Lung (tissue), 12 donors: Measurements from ENCODE around the gene RFX1. TPM values are rescaled to one million over a fixed set of nuclear protein-coding genes. Genes with fewer than 3 reads are reported as not detected.
"Not testable (repeated sequence)": the region's sequence is repeated elsewhere in the genome, so short reads cannot be mapped to it uniquely, and the experiment has no call there.

Source experiments
- ATAC-seq: fragments of 200-7000 bp; cut with Tn5 transposase; one replicate; pipeline ENCODE4 v1.9.1; 2020; ENCODE audit warnings: moderate number of reproducible peaks; ENCODE audit not compliant: insufficient read depth, low FRiP score
- DNase-seq, 3 donors: peaks; one replicate each; pipeline ENCODE4 v3.0.0-alpha.2; 2013 to 2017
- H3K27ac ChIP-seq, 2 donors: one replicate each; pipeline ENCODE4 v1.5.1; 2013; ENCODE audit warnings: mild to moderate bottlenecking in 2 of 2, moderate library complexity in 2 of 2, control low read depth in 1 of 2, inconsistent platforms in 1 of 2, low read depth in 1 of 2, low read length in 1 of 2
- H3K27me3 ChIP-seq, 3 donors: one replicate each; pipeline ENCODE4 v1.5.1; 2013; ENCODE audit warnings: low read length in 2 of 3; ENCODE audit not compliant: control insufficient read depth in 3 of 3, insufficient read depth in 3 of 3
- H3K36me3 ChIP-seq, 4 donors: one replicate each; pipeline ENCODE4 v1.5.1; 2013; ENCODE audit warnings: low read length in 4 of 4, mild to moderate bottlenecking in 1 of 4, moderate library complexity in 1 of 4; ENCODE audit not compliant: control insufficient read depth in 4 of 4, insufficient read depth in 4 of 4
- H3K4me1 ChIP-seq, 5 donors: one replicate each; pipeline ENCODE4 v1.5.1; 2013; ENCODE audit warnings: low read length in 5 of 5, mild to moderate bottlenecking in 2 of 5, moderate library complexity in 1 of 5; ENCODE audit not compliant: control insufficient read depth in 5 of 5, insufficient read depth in 5 of 5
- H3K4me3 ChIP-seq: one replicate; pipeline ENCODE4 v1.5.1; 2013; ENCODE audit warnings: mild to moderate bottlenecking, control low read depth, moderate library complexity
- H3K9ac ChIP-seq, 2 donors: one replicate each; pipeline ENCODE4 v1.5.1; 2013; ENCODE audit warnings: low read length in 2 of 2, control low read depth in 1 of 2; ENCODE audit not compliant: insufficient read depth in 1 of 2
- H3K9me3 ChIP-seq, 4 donors: one replicate each; pipeline ENCODE4 v1.5.1; 2013; ENCODE audit warnings: low read length in 3 of 4, mild to moderate bottlenecking in 1 of 4, moderate library complexity in 1 of 4; ENCODE audit not compliant: control insufficient read depth in 4 of 4, insufficient read depth in 3 of 4
- WGBS, 2 donors: extraction: QIAGEN DNeasy Blood & Tissue Kit; methylation state at CpG; one replicate each; pipeline ENCODE4 v1.1.7; 2013; 5-methylcytosine and 5-hydroxymethylcytosine counted together
- polyA plus RNA-seq, 2 donors: library from polyadenylated mRNA; stranded (reverse); fragments of 200-250 nt; gene quantifications; one replicate each; pipeline ENCODE4 v1.2.1, GENCODE V29; 2013
- total RNA-seq, 2 donors: library from RNA; depleted of rRNA in 1 of 2; stranded (reverse); fragments of >200 nt in 1 of 2; gene quantifications; one replicate each; pipeline ENCODE4 v1.2.1, GENCODE V29; 2014 to 2021
- TF ChIP-seq, protein P1 (sequence below): IDR thresholded peaks from 2 replicates; pipeline ENCODE4 v1.5.1; 2012; ENCODE audit warnings: mild to moderate bottlenecking; ENCODE audit errors: control extremely low read depth, extremely low read depth
- donor health status: control.
- donor health status: control.
- donor health status: Bipolar disorder and iron deficiency.
- donor health status: healthy.
- donor health status: DM: yes; HTN: yes; CAD: no.

The RFX1 gene
- total and polyA plus RNA-seq, 4 donors: 5.7 to 18.6 (median 8.0) TPM

DNA sequence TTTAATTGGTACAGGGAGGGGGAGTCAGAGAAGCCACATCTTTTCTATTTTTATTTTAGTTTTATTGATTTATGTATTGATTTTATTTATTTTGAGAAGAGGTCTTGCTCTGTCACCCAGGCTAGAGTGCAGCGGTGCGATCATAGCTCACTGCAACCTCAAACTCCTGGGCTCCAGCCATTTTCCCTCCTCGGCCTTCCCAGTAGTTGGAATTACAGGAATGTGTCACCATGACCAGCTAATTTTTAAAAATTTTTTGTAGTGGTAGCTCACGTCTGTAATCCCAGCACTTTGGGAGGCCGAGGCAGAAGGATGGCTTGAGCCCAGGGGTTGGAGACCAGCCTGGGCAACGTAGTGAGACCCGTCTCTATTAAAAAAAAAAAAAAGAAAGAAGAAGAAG, 29.6 kb upstream of the RFX1 start:
- no peak for ATAC-seq
- peaks cover 0 to 7% (median 0%) of the 10 kb centered on the region in 5 donors for H3K4me1 ChIP-seq
- no peak for DNase-seq
- no peak overlapping the region for H3K4me3 ChIP-seq
- H3K36me3 ChIP-seq: peaks cover 0 to 6% (median 0%) of the 10 kb centered on the region in 4 donors
- no peaks in the 10 kb centered on the region for H3K27me3 ChIP-seq
- H3K9me3 ChIP-seq: no peaks in the 10 kb centered on the region
- TF ChIP-seq, protein P1, sequence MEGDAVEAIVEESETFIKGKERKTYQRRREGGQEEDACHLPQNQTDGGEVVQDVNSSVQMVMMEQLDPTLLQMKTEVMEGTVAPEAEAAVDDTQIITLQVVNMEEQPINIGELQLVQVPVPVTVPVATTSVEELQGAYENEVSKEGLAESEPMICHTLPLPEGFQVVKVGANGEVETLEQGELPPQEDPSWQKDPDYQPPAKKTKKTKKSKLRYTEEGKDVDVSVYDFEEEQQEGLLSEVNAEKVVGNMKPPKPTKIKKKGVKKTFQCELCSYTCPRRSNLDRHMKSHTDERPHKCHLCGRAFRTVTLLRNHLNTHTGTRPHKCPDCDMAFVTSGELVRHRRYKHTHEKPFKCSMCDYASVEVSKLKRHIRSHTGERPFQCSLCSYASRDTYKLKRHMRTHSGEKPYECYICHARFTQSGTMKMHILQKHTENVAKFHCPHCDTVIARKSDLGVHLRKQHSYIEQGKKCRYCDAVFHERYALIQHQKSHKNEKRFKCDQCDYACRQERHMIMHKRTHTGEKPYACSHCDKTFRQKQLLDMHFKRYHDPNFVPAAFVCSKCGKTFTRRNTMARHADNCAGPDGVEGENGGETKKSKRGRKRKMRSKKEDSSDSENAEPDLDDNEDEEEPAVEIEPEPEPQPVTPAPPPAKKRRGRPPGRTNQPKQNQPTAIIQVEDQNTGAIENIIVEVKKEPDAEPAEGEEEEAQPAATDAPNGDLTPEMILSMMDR: no peak
- no peak overlapping the region for H3K9ac ChIP-seq
- WGBS, 2 donors: 85 to 86% methylated on average over 7 of the region's 7 CpGs
- H3K27ac ChIP-seq: no peak overlapping the region

GRCh38 chr19:14035159-14035558, 29.0 kb upstream of the RFX1 start:
- H3K36me3 ChIP-seq, H3K4me1 ChIP-seq, H3K9me3 ChIP-seq, H3K27me3 ChIP-seq, DNase-seq, H3K4me3 ChIP-seq, ATAC-seq, H3K27ac ChIP-seq, H3K9ac ChIP-seq: not testable (repeated sequence)
- 90 to 95% methylated on average over 12 of the region's 12 CpGs for WGBS, 2 donors

GRCh38 chr19:14033946-14034345, 27.8 kb upstream of the RFX1 start:
- TF ChIP-seq, protein P1: no peak
- Histone ChIP-seq H3K4me3 (no peak overlapping the region), H3K4me1 (peaks cover 0 to 7% (median 0%) of the 10 kb centered on the region in 5 donors), H3K9ac (no peak overlapping the region), H3K9me3 (no peaks in the 10 kb centered on the region), H3K27ac (no peak overlapping the region), H3K36me3 (no peaks in the 10 kb centered on the region), H3K27me3 (peaks cover 0 to 3% (median 2%) of the 10 kb centered on the region in 3 donors)
- DNase-seq (no peak), ATAC-seq (no peak)
- WGBS, 2 donors: 97% methylated on average over 2 of the region's 2 CpGs

DNA sequence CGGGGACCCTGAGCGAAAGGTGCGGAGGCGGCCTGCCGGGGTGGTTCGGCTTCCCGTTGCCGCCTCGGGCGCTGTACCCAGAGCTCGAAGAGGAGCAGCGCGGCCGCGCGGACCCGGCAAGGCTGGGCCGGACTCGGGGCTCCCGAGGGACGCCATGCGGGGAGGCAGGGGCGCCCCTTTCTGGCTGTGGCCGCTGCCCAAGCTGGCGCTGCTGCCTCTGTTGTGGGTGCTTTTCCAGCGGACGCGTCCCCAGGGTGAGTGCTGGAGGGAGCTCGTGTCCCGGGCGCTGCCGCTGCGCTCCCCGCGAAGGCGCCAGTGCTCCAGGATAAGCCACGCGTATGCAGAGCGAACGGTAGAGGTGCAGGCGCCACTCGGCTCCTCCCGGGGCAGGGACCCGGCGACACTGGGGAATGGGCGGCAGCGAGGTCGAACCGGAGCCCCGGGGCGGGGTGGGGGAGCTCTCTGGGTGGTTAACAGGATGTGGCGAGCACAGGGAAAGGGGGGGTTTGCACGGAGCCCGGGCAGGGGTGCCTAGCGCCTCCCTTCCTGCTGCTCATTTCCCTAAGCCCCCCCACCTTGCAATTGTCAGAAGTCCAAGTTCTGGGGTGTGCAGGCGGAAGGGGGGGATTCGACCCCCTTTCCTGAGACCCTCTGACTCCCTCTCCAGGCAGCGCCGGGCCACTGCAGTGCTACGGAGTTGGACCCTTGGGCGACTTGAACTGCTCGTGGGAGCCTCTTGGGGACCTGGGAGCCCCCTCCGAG, 25.8 kb upstream of the RFX1 start, which contains the start of gene IL27RA:
Gene IL27RA (plus strand): TSS at position 44 of the 762 bp plus-strand sequence. CDS start 111 bp downstream, at position 155.
- H3K4me3 ChIP-seq: peak within 1 kb of the TSS; percentile 74
- peak within 1 kb of the TSS; percentile 60 to 96 for H3K27ac ChIP-seq
- peaks cover 0 to 11% (median 7%) of the 10 kb centered on the region in 3 donors for H3K27me3 ChIP-seq
- H3K9me3 ChIP-seq: no peaks in the 10 kb centered on the region
- peak; percentile 73 to 80 (median 79) for DNase-seq
- H3K4me1 ChIP-seq: peaks cover 0 to 7% (median 0%) of the 10 kb centered on the region in 5 donors
- peak within 1 kb of the TSS; percentile 32 to 46 for H3K9ac ChIP-seq
- WGBS, 2 donors: 0% methylated on average over 62 to 63 of the region's 63 CpGs
- TF ChIP-seq, protein P1: peak; percentile 26
- H3K36me3 ChIP-seq: no peaks in the 10 kb centered on the region
- ATAC-seq: peak; percentile 75
